Parathyroid adenoma (tissue), 2 donors: ENCODE data around the gene PRKCE.

Source experiments
- H2AFZ ChIP-seq: fragments of 300-600 bp; sonication (generic); one replicate; pipeline ENCODE4 v1.7.0; 2017; ENCODE audit warnings: antibody characterized with exemption, mild to moderate bottlenecking
- H3K27ac ChIP-seq: fragments of 300-600 bp; sonication (generic); one replicate; pipeline ENCODE4 v1.7.0; 2017
- H3K27me3 ChIP-seq: fragments of 300-600 bp; sonication (generic); one replicate; pipeline ENCODE4 v1.7.0; 2017; ENCODE audit warnings: low read length; ENCODE audit not compliant: control insufficient read depth, insufficient read depth
- H3K36me3 ChIP-seq: fragments of 300-600 bp; sonication (generic); one replicate; pipeline ENCODE4 v1.7.0; 2017; ENCODE audit warnings: low read length; ENCODE audit not compliant: control insufficient read depth, insufficient read depth
- H3K4me1 ChIP-seq: fragments of 300-600 bp; sonication (generic); one replicate; pipeline ENCODE4 v1.7.0; 2017; ENCODE audit warnings: control low read depth
- H3K4me2 ChIP-seq: fragments of 300-600 bp; sonication (generic); one replicate; pipeline ENCODE4 v1.7.0; 2017; ENCODE audit warnings: low read length
- H3K4me3 ChIP-seq: fragments of 300-600 bp; sonication (generic); one replicate; pipeline ENCODE4 v1.7.0; 2017; ENCODE audit warnings: low read depth, low read length
- H3K79me2 ChIP-seq: fragments of 300-600 bp; sonication (generic); one replicate; pipeline ENCODE4 v1.7.0; 2017; ENCODE audit warnings: control low read depth
- H3K9ac ChIP-seq: fragments of 300-600 bp; sonication (generic); one replicate; pipeline ENCODE4 v1.7.0; 2017; ENCODE audit warnings: mild to moderate bottlenecking
- H3K9me3 ChIP-seq: fragments of 300-600 bp; sonication (generic); one replicate; pipeline ENCODE4 v1.7.0; 2017; ENCODE audit warnings: low read length; ENCODE audit not compliant: control insufficient read depth
- CTCF ChIP-seq: fragments of 300-600 bp; sonication (generic); IDR thresholded peaks from one replicate; pipeline ENCODE4 v1.7.0; 2017; ENCODE audit warnings: antibody characterized with exemption, mild to moderate bottlenecking
- donor health status: primary hyperparathyroidism.

PRKCE gene

GRCh38 chr2:46148369-46148736, 496.9 kb downstream of the PRKCE start:
- TF ChIP-seq CTCF, result no peak
- no peak overlapping the region for H3K4me2 ChIP-seq
- H3K9me3 ChIP-seq, result no peaks in the 10 kb centered on the region
- H3K36me3 ChIP-seq, result no peaks in the 10 kb centered on the region
- H3K27me3 ChIP-seq, result no peaks in the 10 kb centered on the region
- no peak overlapping the region for H2AFZ ChIP-seq
- no peak overlapping the region for H3K9ac ChIP-seq
- H3K27ac ChIP-seq, result no peak overlapping the region
- H3K79me2 ChIP-seq, result peaks cover 2% of the 10 kb centered on the region
- peaks cover 5% of the 10 kb centered on the region for H3K4me1 ChIP-seq
- H3K4me3 ChIP-seq, result no peak overlapping the region

- H3K27ac ChIP-seq, result no peak overlapping the region
- H3K9ac ChIP-seq, result no peak overlapping the region
- H3K9me3 ChIP-seq, result no peaks in the 10 kb centered on the region
- H2AFZ ChIP-seq, result no peak overlapping the region
- H3K4me2 ChIP-seq, result no peak overlapping the region
- peaks cover 2% of the 10 kb centered on the region for H3K79me2 ChIP-seq
- H3K36me3 ChIP-seq, result no peaks in the 10 kb centered on the region
- no peak overlapping the region for H3K4me3 ChIP-seq
- no peak for TF ChIP-seq CTCF
- no peaks in the 10 kb centered on the region for H3K27me3 ChIP-seq
- peaks cover 2% of the 10 kb centered on the region for H3K4me1 ChIP-seq
Observed at GRCh38 chr2:46150445-46150955, 499.0 kb downstream of the PRKCE start.

GRCh38 chr2:46151577-46151976, 500.1 kb downstream of the PRKCE start:
- H3K4me3 ChIP-seq, result no peak overlapping the region
- no peaks in the 10 kb centered on the region for H3K36me3 ChIP-seq
- no peak overlapping the region for H3K9ac ChIP-seq
- H3K4me2 ChIP-seq, result no peak overlapping the region
- TF ChIP-seq CTCF, result no peak
- peaks cover 4% of the 10 kb centered on the region for H3K79me2 ChIP-seq
- H3K27me3 ChIP-seq, result no peaks in the 10 kb centered on the region
- H3K4me1 ChIP-seq, result peaks cover 2% of the 10 kb centered on the region
- H3K27ac ChIP-seq, result no peak overlapping the region
- H2AFZ ChIP-seq, result no peak overlapping the region
- no peaks in the 10 kb centered on the region for H3K9me3 ChIP-seq

- H3K9me3 ChIP-seq, result no peaks in the 10 kb centered on the region
- no peaks in the 10 kb centered on the region for H3K36me3 ChIP-seq
- H3K4me1 ChIP-seq, result peaks cover 4% of the 10 kb centered on the region
- no peaks in the 10 kb centered on the region for H3K27me3 ChIP-seq
- no peak overlapping the region for H3K27ac ChIP-seq
- H2AFZ ChIP-seq, result no peak overlapping the region
- TF ChIP-seq CTCF, result no peak
- H3K4me3 ChIP-seq, result no peak overlapping the region
- H3K9ac ChIP-seq, result no peak overlapping the region
- H3K4me2 ChIP-seq, result no peak overlapping the region
- peaks cover 4% of the 10 kb centered on the region for H3K79me2 ChIP-seq
Observed at GRCh38 chr2:46153996-46154753, 502.7 kb downstream of the PRKCE start.
